Natural killer cell (primary cell): ENCODE data around the gene TRAPPC6A. TPM values are rescaled to one million over a fixed set of nuclear protein-coding genes. Genes with fewer than 3 reads are reported as not detected.

Experiments
- ATAC-seq, 3 donors: fragments of 150-1000 bp in 2 of 3; fragments of 200-7000 bp in 1 of 3; cut with Tn5 transposase; 1 replicate in 1 of 3; 2 replicates in 2 of 3; pipeline ENCODE4 v1.10.0; 2021; ENCODE audit warnings: mild to moderate bottlenecking in 2 of 3, moderate library complexity in 2 of 3
- DNase-seq, 2 donors: peaks; one replicate each; pipeline versions ENCODE4 v3.0.0 to v3.0.0-alpha.2; 2013 to 2021; ENCODE audit warnings: mixed read lengths in 1 of 2
- H3K27ac ChIP-seq: one replicate; pipeline ENCODE4 v1.5.1; 2013; ENCODE audit warnings: mild to moderate bottlenecking, low read length
- H3K27me3 ChIP-seq: one replicate; pipeline ENCODE4 v1.6.1; 2013; ENCODE audit warnings: low read length; ENCODE audit not compliant: control insufficient read depth, insufficient read depth
- H3K36me3 ChIP-seq: one replicate; pipeline ENCODE4 v1.6.1; 2013; ENCODE audit warnings: low read length; ENCODE audit not compliant: control insufficient read depth, insufficient read depth
- H3K4me1 ChIP-seq: one replicate; pipeline ENCODE4 v1.6.1; 2013; ENCODE audit warnings: low read length; ENCODE audit not compliant: control insufficient read depth, insufficient read depth
- H3K4me3 ChIP-seq: one replicate; pipeline ENCODE4 v1.5.1; 2013; ENCODE audit warnings: low read length
- H3K9me3 ChIP-seq: one replicate; pipeline ENCODE4 v1.6.1; 2013; ENCODE audit warnings: low read length; ENCODE audit not compliant: control insufficient read depth, insufficient read depth
- H3K27ac Mint-ChIP-seq, 2 donors: one replicate each; pipeline ENCODE4 v1.8.0; 2022; ENCODE audit warnings: mild to moderate bottlenecking in 2 of 2, mixed read lengths in 2 of 2, moderate library complexity in 1 of 2
- H3K27me3 Mint-ChIP-seq, 2 donors: one replicate each; pipeline ENCODE4 v1.8.0; 2022; ENCODE audit warnings: low read depth in 2 of 2, mixed read lengths in 2 of 2
- H3K36me3 Mint-ChIP-seq: one replicate; pipeline ENCODE4 v1.8.0; 2022; ENCODE audit warnings: mixed read lengths
- H3K4me1 Mint-ChIP-seq, 2 donors: one replicate each; pipeline ENCODE4 v1.8.0; 2022; ENCODE audit warnings: mixed read lengths in 2 of 2
- H3K4me3 Mint-ChIP-seq: one replicate; pipeline ENCODE4 v1.8.0; 2022; ENCODE audit warnings: mild to moderate bottlenecking, moderate library complexity, mixed read lengths
- H3K9me3 Mint-ChIP-seq, 2 donors: one replicate each; pipeline ENCODE4 v1.8.0; 2022; ENCODE audit warnings: mixed read lengths in 2 of 2
- CTCF ChIP-seq: fragments of 200-600 bp; IDR thresholded peaks from one replicate; pipeline ENCODE4 v1.8.0; 2022; ENCODE audit warnings: antibody characterized with exemption
- WGBS: methylation state at CpG from one replicate; pipeline ENCODE4 v1.1.7; 2013; ENCODE audit warnings: missing lambda C conversion rate; ENCODE audit not compliant: insufficient coverage; 5-methylcytosine and 5-hydroxymethylcytosine counted together
- intact Hi-C: fragments of 100-400 bp; cut with micrococcal nuclease; formaldehyde crosslinking; loops from one replicate; pipeline ENCODE4 v1.14.2; 2022
- total RNA-seq, 4 donors: library from RNA; stranded (reverse); fragments of 120-200 nt in 1 of 4; gene quantifications; one replicate each; pipeline versions ENCODE4 v1.2.3 to v1.2.4, GENCODE V29; 2013 to 2022

The TRAPPC6A gene
- total RNA-seq, 3 donors from 2014 or later (not counting 1 experiment from before 2014, with no cell fraction given): 38.0 to 47.0 (median 45.2) TPM

- no peaks in the 10 kb centered on the region for H3K9me3 ChIP-seq
- Mint-ChIP-seq H3K36me3 (no peaks in the 10 kb centered on the region), H3K9me3 (no peaks in the 10 kb centered on the region), H3K4me3 (peak within 1 kb of the TSS; percentile 96), H3K4me1 (peaks cover 11 to 35% of the 10 kb centered on the region in 2 donors), H3K27me3 (no peaks in the 10 kb centered on the region), H3K27ac (peak within 1 kb of the TSS; percentile 93 to 96)
- peak within 1 kb of the TSS; percentile 86 for H3K4me3 ChIP-seq
- H3K36me3 ChIP-seq: peaks cover 12% of the 10 kb centered on the region
- WGBS: under 1% methylated on average over 51 of the region's 51 CpGs
- TF ChIP-seq CTCF: no peak
- peak within 1 kb of the TSS; percentile 90 for H3K27ac ChIP-seq
- DNase-seq (peak; percentile 99 to 100), ATAC-seq (peak; percentile 85 to 96 (median 85))
- H3K27me3 ChIP-seq: no peaks in the 10 kb centered on the region
- intact Hi-C loops: loop anchor here (1.0 to 5.0 kb wide), 5 partner anchors 86 to 319 kb away; partner anchors contain the start of genes CLPTM1, GEMIN7, PPM1N and PPP1R37
- H3K4me1 ChIP-seq: peaks cover 41% of the 10 kb centered on the region
Observed at GRCh38 chr19:45178262-45179071, 430 bp upstream of the TRAPPC6A start, which contains the start of gene BLOC1S3. BLOC1S3 (plus strand) TSS chr19:45178784; CDS start chr19:45179297, 513 bp downstream.

- H3K36me3 Mint-ChIP-seq: no peaks in the 10 kb centered on the region
- H3K27me3 ChIP-seq: no peaks in the 10 kb centered on the region
- H3K4me3 ChIP-seq: no peak overlapping the region
- H3K36me3 ChIP-seq: peaks cover 3% of the 10 kb centered on the region
- WGBS: 95% methylated on average over 9 of the region's 10 CpGs
- peaks cover 11 to 35% of the 10 kb centered on the region in 2 donors for H3K4me1 Mint-ChIP-seq
- TF ChIP-seq CTCF: no peak
- no peaks in the 10 kb centered on the region for H3K9me3 Mint-ChIP-seq
- no peaks in the 10 kb centered on the region for H3K27me3 Mint-ChIP-seq
- peak overlapping the region in 1 of 2 donors; percentile 78 for H3K27ac Mint-ChIP-seq
- intact Hi-C loops: loop anchor here (5.0 kb wide), 1 partner anchor 322 kb away; the partner anchor contains the start of genes PPM1N and RTN2
- DNase-seq (no peak), ATAC-seq (no peak)
- H3K4me3 Mint-ChIP-seq: peak overlapping the region; percentile 13
- peaks cover 57% of the 10 kb centered on the region for H3K4me1 ChIP-seq
- no peak overlapping the region for H3K27ac ChIP-seq
- H3K9me3 ChIP-seq: no peaks in the 10 kb centered on the region
Observed at GRCh38 chr19:45175515-45176345, 2.3 kb downstream of the TRAPPC6A start.

GRCh38 chr19:45173816-45174215 lies 4.2 kb downstream of the TRAPPC6A start:
- H3K36me3 Mint-ChIP-seq: no peaks in the 10 kb centered on the region
- Histone ChIP-seq H3K36me3 (no peaks in the 10 kb centered on the region), H3K4me1 (peaks cover 60% of the 10 kb centered on the region), H3K27me3 (no peaks in the 10 kb centered on the region), H3K4me3 (no peak overlapping the region), H3K27ac (no peak overlapping the region), H3K9me3 (no peaks in the 10 kb centered on the region)
- H3K4me1 Mint-ChIP-seq: peaks cover 11 to 36% of the 10 kb centered on the region in 2 donors
- ATAC-seq (no peak), DNase-seq (no peak)
- H3K27me3 Mint-ChIP-seq: no peaks in the 10 kb centered on the region
- no peak for TF ChIP-seq CTCF
- intact Hi-C loops: no loop called here
- no peak overlapping the region for H3K4me3 Mint-ChIP-seq
- H3K27ac Mint-ChIP-seq: peak overlapping the region; percentile 60 to 61
- H3K9me3 Mint-ChIP-seq: no peaks in the 10 kb centered on the region
- WGBS: 71% methylated on average over 12 of the region's 12 CpGs
